Activated T-cell treated with anti-CD3 and anti-CD28 coated beads for 24 hours (primary cell): ENCODE results near the gene IL17RA.
"Not testable (repeated sequence)": the region's sequence is repeated elsewhere in the genome, so short reads cannot be mapped to it uniquely, and the experiment has no call there.

Experiments
- DNase-seq: peaks from one replicate; pipeline ENCODE4 v3.0.0-alpha.2; 2020; ENCODE audit warnings: low read depth

Gene IL17RA, protein sequence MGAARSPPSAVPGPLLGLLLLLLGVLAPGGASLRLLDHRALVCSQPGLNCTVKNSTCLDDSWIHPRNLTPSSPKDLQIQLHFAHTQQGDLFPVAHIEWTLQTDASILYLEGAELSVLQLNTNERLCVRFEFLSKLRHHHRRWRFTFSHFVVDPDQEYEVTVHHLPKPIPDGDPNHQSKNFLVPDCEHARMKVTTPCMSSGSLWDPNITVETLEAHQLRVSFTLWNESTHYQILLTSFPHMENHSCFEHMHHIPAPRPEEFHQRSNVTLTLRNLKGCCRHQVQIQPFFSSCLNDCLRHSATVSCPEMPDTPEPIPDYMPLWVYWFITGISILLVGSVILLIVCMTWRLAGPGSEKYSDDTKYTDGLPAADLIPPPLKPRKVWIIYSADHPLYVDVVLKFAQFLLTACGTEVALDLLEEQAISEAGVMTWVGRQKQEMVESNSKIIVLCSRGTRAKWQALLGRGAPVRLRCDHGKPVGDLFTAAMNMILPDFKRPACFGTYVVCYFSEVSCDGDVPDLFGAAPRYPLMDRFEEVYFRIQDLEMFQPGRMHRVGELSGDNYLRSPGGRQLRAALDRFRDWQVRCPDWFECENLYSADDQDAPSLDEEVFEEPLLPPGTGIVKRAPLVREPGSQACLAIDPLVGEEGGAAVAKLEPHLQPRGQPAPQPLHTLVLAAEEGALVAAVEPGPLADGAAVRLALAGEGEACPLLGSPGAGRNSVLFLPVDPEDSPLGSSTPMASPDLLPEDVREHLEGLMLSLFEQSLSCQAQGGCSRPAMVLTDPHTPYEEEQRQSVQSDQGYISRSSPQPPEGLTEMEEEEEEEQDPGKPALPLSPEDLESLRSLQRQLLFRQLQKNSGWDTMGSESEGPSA

DNA sequence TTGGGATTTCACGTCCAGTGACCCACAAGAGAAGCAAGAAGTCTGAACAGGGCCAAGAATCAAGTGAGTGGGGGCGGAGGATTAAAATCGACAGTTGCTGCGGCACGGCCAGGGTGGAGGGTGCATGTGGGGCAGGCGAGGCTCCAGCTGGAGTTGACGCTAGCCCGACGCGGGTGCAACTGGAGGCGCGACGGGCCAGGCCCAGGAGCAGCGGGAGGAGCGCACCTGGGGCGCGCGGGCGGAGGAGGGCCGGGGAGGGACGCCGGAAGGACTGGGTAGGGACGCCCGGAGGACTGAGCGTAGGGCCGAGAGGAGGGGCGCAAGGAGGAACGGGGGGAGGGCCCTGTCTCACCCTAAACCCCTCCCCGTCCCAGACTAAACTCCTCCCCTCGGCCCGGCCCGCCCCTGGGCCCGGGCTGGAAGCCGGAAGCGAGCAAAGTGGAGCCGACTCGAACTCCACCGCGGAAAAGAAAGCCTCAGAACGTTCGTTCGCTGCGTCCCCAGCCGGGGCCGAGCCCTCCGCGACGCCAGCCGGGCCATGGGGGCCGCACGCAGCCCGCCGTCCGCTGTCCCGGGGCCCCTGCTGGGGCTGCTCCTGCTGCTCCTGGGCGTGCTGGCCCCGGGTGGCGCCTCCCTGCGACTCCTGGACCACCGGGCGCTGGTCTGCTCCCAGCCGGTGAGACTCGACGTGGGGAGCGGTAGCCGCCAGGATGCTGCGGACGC lies at the start of gene IL17RA:
TSS of gene IL17RA (plus strand) at position 447 of the 723 bp plus-strand sequence. CDS start at position 539, 92 bp downstream.
- peak; percentile 91 for DNase-seq

DNA sequence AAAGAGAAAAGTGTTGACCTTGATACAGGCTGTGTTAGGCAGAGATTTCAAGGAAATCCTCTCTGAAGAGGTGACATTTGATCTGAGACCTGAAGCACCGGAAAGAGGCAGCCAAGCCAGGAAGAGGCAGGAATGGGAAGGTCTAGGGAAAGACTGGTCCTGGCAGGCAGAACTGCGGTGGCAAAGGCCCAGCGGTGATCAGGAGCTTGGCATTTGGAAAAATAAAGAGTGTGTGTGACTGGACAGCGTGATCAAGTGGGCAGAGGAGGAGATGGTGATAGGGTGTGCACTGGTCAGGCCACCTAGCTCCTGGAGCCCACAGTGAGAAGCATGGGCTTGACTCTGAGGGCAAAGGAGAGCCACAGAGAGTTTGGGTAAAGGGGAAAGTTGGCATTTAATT lies 49.6 kb upstream of the IL17RA start:
- DNase-seq = no peak

DNA sequence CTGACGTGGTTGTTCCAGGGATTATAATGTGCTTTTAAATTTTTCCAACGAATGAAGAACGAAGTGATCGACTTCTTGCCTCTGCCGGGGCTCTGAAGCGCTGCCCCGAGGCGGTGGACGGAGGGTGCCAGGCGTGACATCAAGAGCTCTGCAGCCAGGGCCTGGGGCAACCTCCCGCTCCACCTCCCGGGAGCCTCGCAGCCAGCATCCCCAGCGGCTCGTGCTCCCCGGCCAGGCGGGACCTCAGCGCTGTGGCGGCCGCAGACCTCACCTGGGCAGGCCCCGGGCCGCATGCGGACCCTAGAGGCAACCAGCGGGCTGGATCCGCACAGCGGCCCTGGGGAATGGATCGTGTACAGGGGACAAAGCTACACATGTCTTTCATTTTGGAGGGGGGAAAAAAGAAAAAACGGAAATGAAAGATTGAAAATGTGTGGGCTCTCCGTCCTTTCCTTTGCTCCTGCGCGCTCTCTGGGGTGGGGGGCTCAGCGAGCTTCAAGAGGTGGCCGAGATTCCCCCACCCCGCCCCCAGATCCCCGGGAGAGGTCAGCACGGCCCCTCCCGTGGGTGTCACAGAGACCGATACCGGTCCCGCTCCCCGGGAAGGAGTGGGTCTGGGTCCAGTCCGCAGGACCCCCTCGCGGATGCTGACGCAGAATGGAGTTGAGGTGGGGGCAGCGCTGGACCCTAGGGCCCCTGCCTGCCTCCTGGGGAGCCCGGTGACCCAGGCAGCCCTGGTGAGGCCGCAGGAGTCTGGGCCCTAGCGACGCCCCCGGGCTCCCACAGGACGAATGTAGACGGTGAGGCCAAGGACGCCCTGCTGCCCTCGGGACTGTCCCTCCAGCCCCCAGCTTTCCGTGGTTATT lies 48.6 kb upstream of the IL17RA start:
- DNase-seq = not testable (repeated sequence)

DNA sequence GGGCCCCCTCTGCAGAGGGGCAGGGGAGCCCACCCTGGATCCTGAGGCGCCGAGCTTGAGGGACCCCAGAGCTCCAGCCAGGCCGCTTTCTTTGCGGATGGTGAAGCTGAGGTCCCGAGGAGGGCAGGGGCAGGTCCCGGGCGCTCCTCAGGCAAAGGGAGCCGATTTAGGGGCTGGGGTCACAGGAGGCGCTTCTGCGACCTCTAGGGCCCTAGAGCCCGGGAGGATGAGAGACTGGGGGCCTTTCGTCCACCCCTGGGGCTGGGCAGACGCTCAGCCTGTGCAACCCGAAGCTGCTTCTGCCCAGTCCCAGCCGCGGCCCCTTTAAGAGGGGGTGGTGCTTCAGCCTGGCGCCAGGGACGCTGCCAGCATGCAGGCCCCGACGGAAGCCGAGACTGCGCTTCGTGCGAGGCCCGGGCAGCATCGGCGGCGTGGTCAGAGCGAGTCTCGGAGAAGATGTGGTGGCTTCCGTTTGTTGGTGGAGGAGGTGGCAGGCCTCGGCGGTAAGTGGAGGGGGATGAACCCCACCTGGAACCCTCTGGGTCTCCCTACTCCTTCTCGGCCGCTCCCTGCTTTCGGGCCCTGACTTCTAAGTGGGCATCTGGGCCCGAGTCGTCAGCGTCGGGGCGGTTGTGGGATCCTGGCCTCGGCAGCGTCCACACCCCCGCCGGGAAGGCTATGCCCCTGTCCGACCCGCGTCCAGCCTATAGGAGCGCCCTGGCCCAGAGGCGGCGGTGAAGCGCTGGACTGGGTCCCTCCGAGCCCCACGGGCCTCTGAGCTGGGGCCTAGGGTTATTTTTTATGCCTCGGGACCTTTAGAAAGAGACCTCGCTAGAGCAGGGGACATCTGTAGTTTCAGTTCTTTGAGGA lies 47.7 kb upstream of the IL17RA start:
- not testable (repeated sequence) for DNase-seq

DNA sequence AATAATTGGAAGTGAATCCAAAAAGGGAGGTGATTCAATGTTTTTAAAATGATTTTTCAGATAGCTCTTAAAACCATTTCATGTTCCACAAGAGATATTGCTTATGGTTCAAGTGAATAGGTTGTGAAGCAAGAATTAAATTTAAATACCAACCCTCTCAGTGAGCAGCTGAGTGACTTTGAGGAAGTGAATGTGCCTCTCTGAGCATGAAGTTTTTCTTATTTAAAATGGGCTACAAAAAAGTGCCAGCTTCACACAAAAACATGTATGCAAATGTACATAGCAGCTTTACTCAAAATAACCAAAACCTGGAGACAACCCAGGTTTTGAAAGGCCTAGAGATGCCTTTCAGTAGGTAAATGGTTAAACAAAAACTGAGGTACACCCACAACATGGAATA lies 41.3 kb upstream of the IL17RA start:
- no peak for DNase-seq

DNA sequence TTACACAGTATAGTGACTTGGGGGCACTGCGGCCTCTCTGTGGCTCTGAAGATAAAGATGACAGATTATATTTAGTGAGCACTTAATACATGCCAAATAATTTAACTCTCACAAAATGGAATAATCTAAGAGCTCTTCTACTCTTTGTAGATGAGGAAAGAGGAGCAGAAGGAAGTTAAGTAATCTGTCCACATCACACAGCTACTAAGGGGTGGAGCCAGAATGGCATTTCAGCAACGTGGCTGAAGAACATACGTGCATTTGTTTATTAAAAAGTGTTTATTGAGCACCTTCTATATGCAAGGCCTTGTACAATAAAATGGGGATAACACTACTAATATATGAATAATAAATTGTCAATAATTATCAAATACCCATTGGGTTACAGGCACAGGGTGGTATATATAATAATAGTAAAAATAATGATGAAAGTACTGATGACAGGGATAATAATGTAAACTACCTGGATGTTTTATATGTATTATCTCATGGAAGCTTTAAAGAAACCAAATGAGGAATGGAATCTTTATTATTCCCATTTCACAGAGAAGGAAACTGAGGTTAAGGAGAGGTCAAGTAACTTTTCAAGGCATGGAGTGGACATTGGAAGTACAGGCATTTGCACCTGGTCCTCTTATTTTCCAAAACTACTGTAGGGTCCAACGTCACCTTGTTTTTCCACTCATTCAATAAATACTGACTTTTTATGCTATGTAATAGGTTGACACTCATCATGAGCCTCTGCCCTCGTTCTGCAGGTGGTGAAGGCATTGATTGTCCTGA lies 38.0 kb upstream of the IL17RA start:
- no peak for DNase-seq

DNA sequence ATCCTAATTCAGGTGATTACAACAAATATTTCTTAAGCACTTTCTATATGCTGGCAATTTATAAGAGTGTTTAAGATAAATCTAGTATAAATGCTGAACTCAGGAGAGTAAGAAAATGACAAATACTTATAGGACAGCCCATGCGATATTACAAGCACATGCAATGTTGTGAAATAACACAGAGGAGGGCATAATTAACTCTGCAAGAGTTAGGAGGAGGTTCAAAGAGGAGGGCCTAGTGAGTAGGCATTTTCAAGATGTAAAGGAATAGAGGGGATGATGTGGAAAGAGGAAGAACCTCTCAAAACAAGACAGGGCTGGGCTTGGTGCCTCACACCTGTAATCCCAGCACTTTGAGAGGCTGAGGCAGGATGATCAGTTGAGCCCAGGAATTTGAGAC lies 37.1 kb upstream of the IL17RA start:
- no peak for DNase-seq

DNA sequence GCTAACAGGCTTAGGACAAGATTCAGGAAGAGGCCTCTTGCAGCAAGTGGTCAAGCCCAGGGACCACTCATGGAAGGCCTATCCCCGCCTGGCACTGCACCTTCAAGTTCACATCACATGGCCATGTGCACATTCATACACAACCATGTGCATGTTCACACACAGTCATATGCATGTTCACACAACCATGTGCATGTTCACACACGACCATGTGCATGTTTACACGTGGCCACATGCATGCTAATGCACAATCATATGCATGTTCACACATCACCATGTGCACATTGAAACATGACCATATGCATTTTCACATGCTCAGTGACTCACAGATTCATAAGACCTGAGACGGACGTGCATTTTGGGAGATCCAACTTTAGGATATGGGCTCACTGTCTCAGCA lies 28.7 kb upstream of the IL17RA start:
- DNase-seq = no peak

DNA sequence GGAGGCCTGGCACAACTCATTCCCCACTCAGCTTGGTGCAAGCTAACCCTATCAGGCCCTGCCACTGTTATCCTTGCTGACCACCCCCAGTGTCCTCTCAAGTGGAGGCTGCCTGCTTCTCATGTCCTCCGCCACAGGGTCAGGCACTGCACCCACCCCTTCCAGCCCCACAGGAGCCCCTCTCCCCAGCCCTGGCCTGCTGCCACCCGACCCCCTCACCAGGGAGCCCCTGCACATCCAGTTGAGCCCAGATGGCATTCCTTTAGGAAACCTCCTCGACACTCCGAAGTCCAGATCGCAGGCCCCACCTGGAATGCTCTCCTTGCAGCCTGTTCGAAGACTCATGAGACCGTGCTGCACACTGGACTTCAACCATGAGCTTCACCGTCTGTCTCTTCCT lies 28.0 kb upstream of the IL17RA start:
- no peak for DNase-seq

DNA sequence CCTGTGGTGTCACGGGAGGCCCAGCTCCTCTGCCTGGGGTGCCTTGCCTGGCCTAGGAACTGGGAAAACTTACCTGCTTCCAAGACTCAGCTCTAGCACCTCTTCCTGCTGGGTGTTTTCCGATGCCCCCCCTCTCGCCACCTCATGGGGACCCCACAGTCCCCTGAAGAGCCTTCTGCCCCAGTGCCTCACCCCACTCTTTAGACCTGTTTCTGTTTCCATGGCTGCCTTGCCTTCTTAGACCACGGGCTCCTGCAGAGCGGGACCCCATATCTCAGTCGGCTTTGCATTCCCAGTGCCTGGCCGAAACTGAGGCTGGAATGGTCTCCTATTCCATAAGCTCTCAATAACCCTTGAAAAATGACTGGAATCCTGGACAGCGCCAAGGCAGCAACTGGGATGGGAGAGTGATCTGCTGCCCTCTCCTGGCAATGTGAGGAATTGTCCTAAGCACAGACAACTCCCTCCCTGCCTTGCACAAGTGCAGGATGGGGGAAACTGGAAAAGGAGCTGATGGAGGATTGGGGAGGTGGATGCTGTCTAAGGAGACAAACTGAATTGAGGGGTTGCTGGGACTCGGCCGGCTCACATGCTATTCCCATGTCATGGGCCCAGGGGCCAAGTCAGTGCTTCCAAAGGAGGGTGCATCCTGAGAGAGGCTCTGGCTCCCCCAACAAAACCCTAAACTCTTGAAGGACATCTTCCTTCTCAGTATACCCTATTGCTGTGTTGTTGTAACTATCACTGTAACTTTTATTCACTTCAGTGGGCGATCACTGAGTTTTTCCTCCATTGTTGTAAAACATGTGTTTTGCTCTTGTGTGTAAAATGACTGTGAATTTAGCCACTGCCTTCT lies 26.6 kb upstream of the IL17RA start:
- DNase-seq = peak; percentile 32

DNA sequence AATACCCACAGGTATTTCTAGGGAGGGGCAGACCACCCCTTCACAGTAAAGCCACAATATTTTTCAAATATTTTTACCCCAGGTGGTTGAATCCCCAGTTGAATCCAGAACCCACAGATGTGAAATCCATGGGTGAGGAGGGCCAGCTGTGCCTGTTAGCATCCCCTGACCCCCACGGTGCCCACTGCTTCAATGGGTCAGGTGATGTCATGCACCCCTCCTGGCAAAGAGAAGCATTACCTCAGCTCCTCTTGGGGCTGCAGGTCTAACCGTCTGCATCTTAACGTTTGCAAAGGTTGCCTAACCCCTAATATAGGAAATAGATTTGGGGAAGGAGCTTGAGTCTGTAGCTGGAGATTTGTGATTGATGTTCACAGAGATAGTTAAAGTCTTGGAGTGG lies 24.7 kb upstream of the IL17RA start:
- no peak for DNase-seq

DNA sequence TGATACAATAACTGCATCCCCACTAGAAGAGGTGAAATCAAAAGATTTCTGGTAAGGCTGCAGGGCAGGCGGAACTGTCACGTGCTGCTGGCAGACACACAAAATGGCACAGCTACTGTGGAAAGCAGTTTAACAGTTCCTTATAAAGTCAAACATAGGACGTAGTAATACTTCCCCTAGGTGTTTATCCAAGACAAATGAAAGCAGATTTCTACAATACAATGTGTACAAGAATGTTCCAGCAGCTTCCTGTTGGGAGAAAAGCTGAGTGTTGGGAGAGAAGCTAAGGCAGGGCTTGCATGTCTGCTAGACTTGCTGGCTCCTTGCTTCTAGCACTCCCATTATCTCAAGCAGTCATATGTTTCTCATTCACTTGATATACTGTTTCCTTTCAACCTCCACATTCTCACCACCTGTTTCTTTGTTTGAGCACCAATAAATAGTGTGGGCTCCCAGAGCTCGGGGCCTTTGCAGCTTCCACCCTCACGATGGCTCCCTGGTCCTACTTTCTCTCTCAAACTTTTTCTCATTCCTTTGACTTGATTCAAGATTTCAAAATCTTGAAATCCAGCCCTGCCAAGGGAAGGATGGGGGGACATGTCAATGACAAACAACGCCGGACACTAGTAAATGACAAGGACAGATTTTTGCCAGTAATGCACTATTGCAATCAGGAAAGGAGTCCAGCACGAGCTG lies 21.2 kb upstream of the IL17RA start:
- DNase-seq = no peak

DNA sequence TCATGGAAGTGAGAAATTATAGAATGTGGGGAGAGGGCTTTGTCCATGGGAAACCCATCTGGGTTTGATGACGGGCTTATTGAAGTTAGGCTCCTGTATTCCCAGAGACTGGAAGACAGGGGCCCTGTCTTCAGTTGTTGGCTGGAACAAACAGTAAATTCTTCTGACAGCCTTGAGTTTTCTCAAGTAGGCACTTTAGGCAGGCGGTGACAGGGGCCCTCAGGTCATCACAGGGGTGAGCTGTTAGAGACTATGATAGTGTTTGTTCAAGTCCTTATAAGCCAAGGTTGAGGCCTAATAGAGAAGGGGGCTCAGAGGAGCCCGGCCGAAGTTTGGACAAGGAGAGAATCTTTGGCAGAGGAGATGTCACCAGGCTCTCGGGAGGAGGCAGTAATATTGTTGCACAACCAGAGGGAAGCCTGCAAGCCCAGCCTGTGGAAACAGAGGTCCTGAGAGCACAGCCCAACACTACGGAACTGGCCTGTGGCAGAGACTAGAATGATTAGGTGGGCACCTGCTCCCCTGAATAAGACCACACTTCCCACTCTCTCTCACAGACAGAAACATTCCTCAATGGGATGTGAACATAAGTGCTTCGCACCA lies 20.2 kb upstream of the IL17RA start:
- DNase-seq = no peak

DNA sequence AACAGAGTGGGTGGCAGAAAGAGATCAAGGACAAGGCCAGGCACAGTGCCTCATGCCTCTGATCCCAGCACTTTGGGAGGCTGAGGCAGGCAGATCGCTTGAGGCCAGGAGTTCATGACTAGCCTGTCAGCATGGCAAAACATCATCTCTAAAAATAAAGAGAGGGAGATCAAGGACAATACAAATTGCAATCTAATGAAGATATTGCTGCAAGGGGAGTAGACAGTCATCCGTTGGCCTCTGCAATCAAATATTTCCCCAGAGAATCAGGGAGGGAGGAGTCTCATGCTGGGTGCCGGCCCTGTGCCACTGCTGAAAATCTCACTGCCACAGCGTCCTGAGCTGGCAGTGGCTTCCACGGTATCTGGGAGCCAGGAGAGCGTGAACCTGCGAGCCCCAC lies 19.4 kb upstream of the IL17RA start:
- DNase-seq = no peak

DNA sequence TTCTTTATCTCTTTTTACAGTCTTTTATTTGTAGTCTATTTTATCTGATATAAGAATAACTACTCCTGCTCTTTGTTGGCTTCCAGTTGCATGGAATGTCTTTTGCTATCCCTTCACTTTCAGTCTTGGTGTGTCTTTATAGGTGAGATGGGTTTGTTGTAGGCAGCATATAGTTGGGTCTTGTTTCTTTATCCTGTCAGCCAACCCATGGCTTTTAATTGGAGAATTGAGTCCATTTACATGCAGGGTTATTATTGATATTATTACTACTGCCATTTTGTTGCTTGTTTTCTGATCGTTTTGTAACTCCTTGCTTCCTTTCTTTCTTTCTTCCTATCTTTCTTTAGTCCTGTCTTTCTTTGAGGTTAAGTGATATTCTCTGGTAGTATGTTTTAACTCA lies 11.9 kb upstream of the IL17RA start:
- no peak for DNase-seq

DNA sequence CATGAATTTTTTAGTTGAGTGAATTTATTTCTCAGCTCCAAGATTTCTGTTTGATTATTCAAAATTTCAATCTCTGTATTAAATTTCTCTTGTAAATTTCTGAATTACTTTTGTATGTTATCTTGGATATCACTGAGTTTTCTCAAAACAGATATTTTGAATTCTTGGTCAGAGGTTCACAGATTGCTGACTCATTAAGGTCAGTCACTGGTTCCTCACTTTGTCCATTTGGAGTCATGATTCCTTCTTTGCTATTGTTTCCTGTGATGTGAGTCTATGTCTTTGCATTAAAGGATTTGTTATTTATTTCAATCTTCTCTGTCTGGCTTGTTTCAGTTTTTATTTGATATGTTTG lies 10.2 kb upstream of the IL17RA start:
- no peak for DNase-seq

DNA sequence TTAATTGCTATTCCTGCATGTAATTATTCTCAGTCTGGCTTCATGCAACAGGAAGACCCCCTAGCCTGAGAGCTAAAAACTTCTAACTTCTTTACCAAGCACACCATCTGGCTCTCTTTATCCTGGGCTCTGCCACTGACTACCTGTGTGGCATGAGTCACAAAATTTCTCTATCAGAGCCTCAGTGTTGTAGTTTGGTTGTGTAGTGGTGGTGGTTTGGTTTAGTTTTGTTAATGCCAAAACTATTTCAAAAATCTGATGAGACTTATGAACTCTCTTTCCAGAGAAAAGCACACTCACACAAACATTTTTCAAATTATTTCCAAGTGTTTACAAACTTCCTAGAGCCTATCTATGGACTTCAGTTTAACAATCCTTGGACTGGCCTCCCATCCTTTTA lies 7.5 kb upstream of the IL17RA start:
- DNase-seq = no peak

DNA sequence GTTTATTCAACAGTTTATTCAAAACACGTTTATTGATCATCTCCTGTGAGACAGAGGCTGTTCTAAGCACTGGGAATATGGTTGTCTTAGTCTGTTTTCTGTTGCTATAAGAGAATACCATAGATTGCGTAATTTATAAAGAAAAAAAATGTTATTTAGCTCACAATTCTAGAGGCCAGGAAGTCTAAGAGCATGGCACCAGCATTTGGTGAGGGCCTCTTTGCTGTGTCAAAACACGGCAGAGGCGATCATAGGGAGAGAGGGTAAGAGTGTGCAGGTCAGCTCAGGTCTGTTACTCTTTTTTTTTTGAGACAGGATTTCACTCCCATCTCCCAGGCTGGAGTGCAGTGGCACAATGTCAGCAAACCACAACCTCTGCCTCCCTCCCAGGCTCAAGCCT lies 5.2 kb upstream of the IL17RA start:
- DNase-seq = no peak
